Putamen (tissue), 1 donor: Measurements from ENCODE around the gene ABCA1.

Experiments used
- DNase-seq: peaks from one replicate; pipeline ENCODE4 v3.0.0-alpha.2; 2016; ENCODE audit warnings: low spot score

The ABCA1 gene

DNA sequence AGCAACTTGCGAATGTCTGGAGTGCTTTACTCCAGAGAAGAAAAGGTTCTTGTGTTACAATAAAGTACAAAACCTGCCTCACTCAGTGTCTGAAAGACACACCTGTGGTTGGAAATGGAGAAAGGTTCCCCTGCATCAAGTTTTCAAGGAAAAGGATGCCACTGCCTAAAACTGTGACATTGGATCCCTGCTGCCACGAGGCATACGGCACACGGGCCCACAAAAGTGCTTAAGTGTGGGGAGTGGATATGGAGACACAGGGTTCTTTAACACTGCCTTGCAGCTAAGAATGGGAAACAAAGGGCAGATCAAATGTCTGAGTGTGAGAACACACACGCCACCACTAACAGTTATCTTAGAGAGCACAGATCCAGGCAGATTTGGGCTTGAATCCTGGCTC is 89.0 kb downstream of the ABCA1 start:
- no peak for DNase-seq

- no peak for DNase-seq
These were observed 91.2 kb downstream of the ABCA1 start for GRCh38 chr9:104836767-104837166.

- DNase-seq = no peak
These were observed 91.7 kb downstream of the ABCA1 start for GRCh38 chr9:104836235-104836634.

GRCh38 chr9:104835161-104835560 is 92.8 kb downstream of the ABCA1 start:
- no peak for DNase-seq

DNA sequence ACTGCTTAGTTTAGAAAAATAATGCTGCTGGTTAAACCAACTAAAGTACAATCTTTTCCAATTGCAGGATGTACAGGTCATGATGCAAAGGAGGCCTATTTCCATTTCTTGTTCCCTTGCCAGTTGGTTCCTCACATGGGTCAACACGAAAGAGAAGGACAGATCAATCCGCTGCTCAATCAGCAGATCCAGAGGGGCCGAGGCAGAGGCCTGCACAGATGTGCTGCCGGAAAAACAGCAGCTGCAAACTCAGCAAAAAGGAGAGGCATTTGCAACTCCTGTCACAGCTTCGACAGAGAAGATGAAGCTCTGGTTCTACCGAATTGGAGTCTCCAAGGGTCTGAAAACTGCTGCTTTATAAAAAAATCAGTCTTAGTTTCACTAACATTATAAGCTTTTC is 94.3 kb downstream of the ABCA1 start:
- DNase-seq = no peak

DNA sequence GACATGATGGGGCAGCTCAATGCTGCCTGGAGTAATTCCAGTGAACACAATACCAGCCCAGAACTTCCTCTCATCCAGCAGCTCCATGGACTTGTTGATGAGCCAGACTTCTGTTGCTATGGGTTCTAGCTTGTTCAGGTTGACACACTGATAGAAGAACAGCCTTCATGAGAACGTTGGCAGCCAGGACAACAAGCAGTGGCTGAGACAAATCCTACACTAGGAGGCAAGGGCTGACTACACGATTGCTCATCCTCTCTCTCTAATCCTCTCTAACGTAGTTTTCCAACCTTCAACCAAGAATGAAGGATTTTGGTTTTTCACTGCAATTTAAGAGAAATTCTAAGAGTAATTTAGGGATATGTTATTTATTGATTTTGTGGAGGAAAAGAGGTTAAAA is 96.3 kb downstream of the ABCA1 start:
- DNase-seq = no peak

- no peak for DNase-seq
These were observed 101.0 kb downstream of the ABCA1 start for GRCh38 chr9:104826911-104827310.

DNA sequence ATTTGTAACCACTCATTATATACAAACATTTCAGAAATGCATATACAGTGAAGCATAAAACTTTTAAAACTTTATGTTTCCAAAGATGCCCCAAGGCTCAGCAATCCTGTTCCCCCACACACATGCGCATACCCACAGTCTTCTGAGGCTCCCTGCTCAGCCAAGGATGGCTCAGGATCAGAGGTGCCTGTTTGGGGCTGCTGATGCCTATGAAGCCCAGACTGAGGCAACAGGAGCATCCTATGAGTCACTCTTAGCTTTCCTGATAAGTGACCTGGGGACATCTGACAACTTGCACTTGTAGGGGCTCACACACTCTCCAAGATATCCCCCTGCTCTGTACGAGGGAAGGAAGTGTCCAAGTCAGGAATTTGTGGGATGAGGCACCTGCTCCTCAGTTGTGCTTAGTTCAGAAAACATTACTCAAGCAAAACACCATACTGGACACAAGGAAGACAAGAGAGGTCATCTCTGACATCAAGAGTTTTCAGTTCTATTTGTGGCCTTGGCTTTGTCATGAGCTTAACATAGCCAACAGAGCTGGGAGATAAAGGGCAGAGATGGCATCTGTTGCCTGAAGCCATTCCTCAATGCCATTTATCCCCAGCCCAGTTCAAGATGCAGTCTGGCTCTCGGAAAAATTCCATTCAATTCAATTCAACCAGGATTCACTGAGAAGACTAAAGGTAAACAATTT is 101.7 kb downstream of the ABCA1 start:
- DNase-seq = no peak

GRCh38 chr9:104820336-104820735 is 107.6 kb downstream of the ABCA1 start:
- DNase-seq = no peak

GRCh38 chr9:104819033-104819432 is 108.9 kb downstream of the ABCA1 start:
- DNase-seq = no peak

GRCh38 chr9:104817437-104817836 is 110.5 kb downstream of the ABCA1 start:
- no peak for DNase-seq

- DNase-seq = no peak
These were observed 111.9 kb downstream of the ABCA1 start for GRCh38 chr9:104815851-104816565.

DNA sequence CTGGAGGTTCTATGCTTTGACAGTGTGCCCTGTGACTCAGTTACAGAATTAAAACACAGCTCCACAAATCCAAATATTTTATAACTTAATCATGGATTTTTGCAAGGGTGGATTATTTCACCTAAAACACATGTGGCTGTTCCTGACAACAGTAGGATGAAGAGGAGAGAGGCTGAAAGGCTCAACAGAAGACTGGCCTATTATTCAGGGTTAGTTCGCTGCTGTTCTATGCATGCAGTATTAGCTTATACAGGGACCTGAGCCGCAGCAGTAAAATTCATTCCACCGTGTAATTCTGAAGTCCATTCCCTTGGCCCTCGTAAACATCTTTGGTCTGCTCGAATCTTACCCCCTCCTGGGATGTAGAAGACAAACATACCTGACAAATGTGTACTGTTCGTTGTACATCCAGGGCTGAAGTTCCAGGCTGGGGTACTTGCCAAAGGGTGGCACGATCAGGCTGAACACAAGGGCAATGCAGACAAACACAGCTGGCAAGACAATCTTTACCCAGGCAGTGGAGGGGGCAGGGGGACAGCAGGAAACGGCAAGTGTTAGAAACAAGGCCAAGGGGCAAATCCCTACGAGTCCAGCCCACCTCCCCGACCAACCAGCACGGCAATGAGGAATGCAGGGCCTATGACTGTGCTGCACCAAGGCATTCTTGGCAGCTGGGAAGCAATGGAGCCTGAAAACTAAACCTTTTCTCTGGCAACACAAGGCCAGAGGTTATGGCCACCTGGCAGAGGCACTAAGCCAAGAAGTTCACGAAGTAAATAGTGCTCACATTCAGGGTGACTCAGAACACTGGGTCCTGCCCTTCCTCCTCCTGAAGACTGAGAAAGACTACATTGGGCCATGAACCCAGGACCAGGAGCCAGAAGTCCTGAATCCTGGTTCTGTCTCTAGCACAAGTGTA is 117.3 kb downstream of the ABCA1 start:
- no peak for DNase-seq

DNA sequence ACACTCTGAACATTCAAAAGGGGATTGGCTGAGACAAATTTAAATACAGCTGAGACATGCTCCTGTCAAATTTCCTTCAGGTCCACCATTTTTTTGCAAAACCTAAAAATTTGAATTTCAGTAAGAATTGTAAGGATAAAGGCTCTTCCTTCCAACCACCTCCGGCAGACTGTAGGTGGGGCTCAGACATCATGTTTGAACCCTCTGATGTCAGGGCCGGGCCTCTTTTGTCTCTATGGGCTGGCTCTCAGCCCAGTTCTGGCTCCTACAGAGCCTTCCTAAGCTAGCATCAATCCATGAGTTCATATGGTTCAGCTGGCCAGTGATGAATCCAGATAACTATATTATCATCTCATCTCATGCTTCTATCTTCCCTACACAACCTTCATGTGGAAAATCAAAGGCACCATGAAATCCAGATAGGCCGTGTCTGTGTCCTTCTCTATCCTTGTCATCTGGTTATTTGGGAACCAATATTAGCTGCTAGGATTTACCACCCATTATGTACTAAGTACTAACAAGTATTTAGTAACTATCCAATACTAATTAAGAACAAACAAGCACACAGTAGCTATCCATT is 119.8 kb downstream of the ABCA1 start:
- DNase-seq = peak; percentile 49

DNA sequence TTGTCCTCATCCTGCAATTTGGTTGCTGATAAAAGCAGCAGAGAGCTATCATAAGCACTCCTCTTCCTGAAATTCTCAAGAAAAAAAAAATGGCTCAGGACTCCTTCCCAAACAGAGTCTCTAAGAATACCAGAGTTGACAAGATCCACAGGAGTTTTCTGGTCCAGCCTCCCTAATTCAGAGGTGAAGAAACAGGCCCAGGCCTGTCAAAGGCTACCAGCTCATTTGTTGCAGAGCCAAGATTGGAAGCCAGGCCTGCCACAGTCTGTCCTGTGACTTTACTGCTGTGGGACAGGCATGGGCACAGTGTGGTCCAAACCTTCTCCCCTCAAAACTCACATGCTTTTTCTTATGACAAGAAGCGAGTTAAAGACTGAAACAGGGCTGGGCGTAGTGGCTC is 122.5 kb downstream of the ABCA1 start:
- DNase-seq = no peak

GRCh38 chr9:104802906-104803305 is 125.0 kb downstream of the ABCA1 start:
- DNase-seq = no peak

- no peak for DNase-seq
These were observed 125.8 kb downstream of the ABCA1 start for GRCh38 chr9:104802110-104802509.

DNA sequence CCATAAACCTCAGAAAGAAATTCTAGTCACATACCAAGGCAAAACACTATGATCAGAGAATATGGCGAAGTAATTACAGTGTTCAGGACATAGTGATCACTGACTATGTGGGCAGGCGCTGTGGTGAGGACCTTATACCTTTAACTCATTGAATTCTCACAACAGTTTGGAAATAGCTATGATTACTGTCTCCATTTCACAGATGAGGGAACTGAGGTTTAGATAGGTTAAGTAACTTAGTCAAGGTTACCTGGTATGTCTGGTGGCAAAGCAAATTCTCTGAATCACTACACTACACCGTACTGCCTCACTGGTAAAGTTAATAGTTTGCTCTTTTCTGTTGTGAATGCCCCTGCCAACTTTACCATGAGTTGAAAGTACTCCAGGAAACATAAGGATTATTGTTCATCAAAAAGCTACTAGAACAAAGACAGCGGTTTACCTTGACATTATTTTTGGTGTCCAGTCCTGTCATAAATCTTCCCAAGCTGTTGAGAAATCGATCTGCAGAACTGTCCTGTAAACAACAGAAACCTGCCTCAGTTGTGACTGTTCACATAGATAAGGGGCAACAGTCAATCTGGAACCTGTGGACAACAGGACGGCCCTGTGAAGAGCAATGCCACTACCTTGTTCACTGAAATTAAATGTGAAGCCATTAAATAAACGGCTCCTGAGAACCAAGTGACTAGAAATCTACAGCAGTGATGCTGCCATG is 127.7 kb downstream of the ABCA1 start:
- no peak for DNase-seq

DNA sequence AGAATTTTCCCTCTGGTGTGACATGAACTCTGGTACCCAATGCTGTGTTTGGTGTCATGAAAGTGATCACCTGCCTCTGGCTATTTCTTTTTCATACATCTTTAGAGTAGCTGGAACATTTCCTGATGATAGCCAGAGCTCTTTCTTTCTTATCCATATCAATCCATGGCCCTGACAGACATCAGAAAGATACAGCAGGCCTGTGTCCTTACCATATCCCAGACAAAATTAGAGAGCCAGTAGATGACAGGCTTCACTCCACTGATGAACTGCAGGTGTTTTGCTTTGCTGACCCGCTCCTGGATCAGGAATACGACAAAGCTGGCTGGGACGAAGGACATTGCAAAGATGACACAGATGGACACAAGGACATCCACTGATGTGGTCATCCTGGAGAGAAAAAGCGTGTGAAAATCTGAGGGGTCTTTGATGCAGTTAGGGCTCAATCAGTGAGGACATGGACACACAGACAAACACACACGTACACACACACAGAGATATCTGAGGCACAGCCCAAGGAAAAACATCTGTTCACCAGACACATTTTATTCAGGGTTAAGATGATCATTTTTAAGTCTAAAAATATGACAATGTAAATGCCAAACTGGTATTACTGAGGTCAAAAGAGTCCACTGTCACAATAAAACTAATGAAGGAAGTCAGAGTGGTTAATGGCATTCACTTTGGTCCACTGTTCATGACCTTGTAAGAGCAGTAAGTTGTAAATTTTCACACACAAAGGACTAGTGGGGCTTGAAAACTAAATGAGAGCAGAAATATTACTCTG is 129.6 kb downstream of the ABCA1 start:
- DNase-seq = no peak

DNA sequence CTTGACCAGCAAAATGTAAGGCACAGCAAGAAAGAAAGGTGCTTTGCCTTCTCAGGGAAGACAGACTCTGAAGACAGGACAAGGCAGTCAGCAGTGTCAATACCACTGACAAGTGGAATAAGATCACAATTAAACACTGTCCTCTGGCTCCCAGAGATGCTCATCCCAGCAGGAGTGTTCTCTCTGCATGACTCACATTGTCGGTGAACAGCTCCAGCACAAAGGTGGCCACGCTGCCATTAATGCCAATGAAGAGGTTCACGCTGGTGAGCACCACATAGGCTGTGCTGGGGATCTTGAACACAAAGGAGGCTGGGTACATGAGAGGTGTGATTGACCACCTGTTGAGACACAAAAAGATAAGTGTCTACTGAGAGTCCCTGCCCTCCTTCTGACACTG is 132.1 kb downstream of the ABCA1 start:
- DNase-seq = no peak

GRCh38 chr9:104795082-104795481 is 132.9 kb downstream of the ABCA1 start:
- no peak for DNase-seq
